Urinary bladder (tissue), 4 donors: Measurements from ENCODE around the gene OIT3. TPM values are rescaled to one million over a fixed set of nuclear protein-coding genes. Genes with fewer than 3 reads are reported as not detected.
"Not testable (repeated sequence)": the region's sequence is repeated elsewhere in the genome, so short reads cannot be mapped to it uniquely, and the experiment has no call there.

Source experiments
- DNase-seq: peaks from one replicate; pipeline ENCODE4 v3.0.0-alpha.2; 2015; ENCODE audit errors: extremely low spot score
- H3K27ac ChIP-seq: one replicate; pipeline ENCODE4 v1.5.1; 2013; ENCODE audit warnings: low read depth, mild to moderate bottlenecking, moderate library complexity
- H3K36me3 ChIP-seq: one replicate; pipeline ENCODE4 v1.6.1; 2013; ENCODE audit warnings: mild to moderate bottlenecking, moderate library complexity; ENCODE audit not compliant: insufficient read depth
- H3K4me1 ChIP-seq: one replicate; pipeline ENCODE4 v1.6.1; 2013; ENCODE audit warnings: mild to moderate bottlenecking, moderate library complexity; ENCODE audit not compliant: insufficient read depth
- H3K4me3 ChIP-seq: one replicate; pipeline ENCODE4 v1.5.1; 2013; ENCODE audit warnings: low read depth, low read length
- WGBS: extraction: QIAGEN DNeasy Blood & Tissue Kit; methylation state at CpG from one replicate; pipeline ENCODE4 v1.1.7; 2013; 5-methylcytosine and 5-hydroxymethylcytosine counted together
- polyA plus RNA-seq: library from polyadenylated mRNA; stranded (reverse); fragments of 200-250 nt; gene quantifications from one replicate; pipeline ENCODE4 v1.2.3, GENCODE V29; 2013
- total RNA-seq: library from RNA; depleted of rRNA; stranded (reverse); fragments of >200 nt; gene quantifications from one replicate; pipeline ENCODE4 v1.2.3, GENCODE V29; 2014
- donor health status: healthy with polysubstance abuse.
- donor health status: healthy.

OIT3 gene
- total and polyA plus RNA-seq, 2 donors: 0.08 to 2.3 TPM

DNA sequence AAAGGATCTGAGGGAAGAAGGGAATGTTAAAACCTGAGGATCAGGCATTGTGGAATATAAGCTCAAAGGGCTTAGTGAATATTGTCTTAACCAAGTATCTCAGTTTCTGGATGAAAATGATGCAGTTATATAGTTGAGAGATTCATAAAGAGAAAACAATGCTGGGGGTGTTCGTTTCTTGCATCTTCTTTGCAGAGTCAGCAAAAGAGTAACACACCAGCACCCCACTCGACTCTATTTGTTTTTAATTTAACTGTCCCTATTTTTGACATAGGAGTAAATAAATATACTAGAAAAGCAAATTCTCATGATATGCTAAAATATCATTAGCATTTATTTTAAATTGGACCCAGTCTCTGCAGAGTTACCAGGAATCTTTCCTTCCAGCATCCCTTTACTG is 7.6 kb upstream of the OIT3 start:
- Histone ChIP-seq H3K4me1 (no peaks in the 10 kb centered on the region), H3K27ac (no peak overlapping the region), H3K4me3 (no peak overlapping the region), H3K36me3 (no peaks in the 10 kb centered on the region)
- no peak for DNase-seq
- WGBS: 94% methylated on average over 2 of the region's 2 CpGs

DNA sequence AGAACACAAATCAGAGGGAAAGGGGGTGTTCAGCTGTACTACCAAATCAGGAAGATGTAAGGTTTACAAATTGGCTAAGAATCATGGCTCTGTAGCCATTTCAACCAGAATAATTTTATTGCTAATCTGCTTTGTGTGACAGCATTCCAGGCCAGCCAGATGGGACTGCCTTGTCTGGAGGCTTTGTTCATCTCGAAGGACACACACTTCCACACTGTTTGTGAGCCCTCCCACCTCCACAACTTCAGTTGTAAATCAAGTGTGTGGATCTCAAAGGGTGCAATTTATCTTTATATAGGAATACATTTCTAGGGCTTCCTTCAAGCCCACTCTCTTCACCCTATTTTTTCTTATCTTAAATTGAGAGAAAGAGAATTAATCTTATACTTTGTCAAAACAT is 6.9 kb upstream of the OIT3 start:
- Histone ChIP-seq H3K4me1 (no peaks in the 10 kb centered on the region), H3K27ac (no peak overlapping the region), H3K36me3 (no peaks in the 10 kb centered on the region), H3K4me3 (no peak overlapping the region)
- no peak for DNase-seq
- WGBS: 38% methylated on average over 1 of the region's 1 CpG

- Histone ChIP-seq H3K4me3 (no peak overlapping the region), H3K4me1 (no peaks in the 10 kb centered on the region), H3K27ac (no peak overlapping the region), H3K36me3 (no peaks in the 10 kb centered on the region)
- 58% methylated on average over 5 of the region's 5 CpGs for WGBS
- no peak for DNase-seq
These were observed 6.5 kb upstream of the OIT3 start for GRCh38 chr10:72887043-72887442.

- 75% methylated on average over 7 of the region's 7 CpGs for WGBS
- H3K4me3 ChIP-seq: no peak overlapping the region
These were observed 5.3 kb upstream of the OIT3 start for GRCh38 chr10:72888151-72888638.

DNA sequence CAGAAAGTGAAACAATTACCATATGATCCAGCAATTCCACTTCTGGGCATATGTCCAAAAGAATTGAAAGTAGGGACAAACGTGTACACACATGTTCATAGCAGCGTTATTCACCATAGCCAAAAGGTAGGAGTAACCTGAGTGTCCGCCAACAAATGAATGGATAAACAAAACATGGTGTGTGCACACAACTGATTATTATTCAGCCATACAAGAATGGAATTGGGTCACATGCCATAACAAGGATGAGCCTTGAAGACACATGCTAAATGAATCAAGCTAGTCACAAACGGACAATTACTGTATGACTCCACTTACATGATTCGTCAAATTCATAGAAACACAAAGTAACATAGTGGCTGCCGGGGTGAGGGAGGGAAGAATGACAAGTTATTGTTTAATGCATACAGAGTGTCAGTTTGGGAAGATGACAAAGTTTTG is 4.1 kb upstream of the OIT3 start:
- no peak overlapping the region for H3K4me3 ChIP-seq
- DNase-seq: no peak
- H3K27ac ChIP-seq: no peak overlapping the region
- H3K4me1 ChIP-seq: no peaks in the 10 kb centered on the region
- WGBS: 49% methylated on average over 6 of the region's 6 CpGs
- no peaks in the 10 kb centered on the region for H3K36me3 ChIP-seq

More at GRCh38 chr10:72888151-72888638, 5.3 kb upstream of the OIT3 start:
- no peak for DNase-seq
- Histone ChIP-seq H3K4me1 (no peaks in the 10 kb centered on the region), H3K36me3 (no peaks in the 10 kb centered on the region), H3K27ac (no peak overlapping the region)

DNA sequence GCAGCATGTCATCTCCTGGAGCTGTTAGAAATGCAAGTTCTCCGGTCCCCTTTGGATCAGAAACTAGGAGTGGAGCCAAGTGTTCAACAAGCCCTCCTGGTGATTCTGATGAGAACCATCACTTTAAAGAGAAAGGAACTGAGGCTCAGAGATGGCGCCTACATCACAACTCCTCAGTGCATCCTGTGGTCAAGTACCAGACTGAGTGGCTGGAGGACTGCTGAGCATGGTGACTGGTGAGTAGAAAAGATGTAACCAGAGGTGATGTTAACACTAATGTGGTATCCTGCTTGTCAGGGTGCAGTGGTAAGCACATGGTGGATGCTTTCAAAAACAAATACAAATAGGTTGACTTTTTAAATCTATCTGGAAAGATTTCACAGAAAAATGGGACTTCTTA is 3.5 kb upstream of the OIT3 start:
- H3K36me3 ChIP-seq: no peaks in the 10 kb centered on the region
- no peak overlapping the region for H3K4me3 ChIP-seq
- H3K4me1 ChIP-seq: no peaks in the 10 kb centered on the region
- no peak for DNase-seq
- WGBS: 86% methylated on average over 2 of the region's 2 CpGs
- no peak overlapping the region for H3K27ac ChIP-seq

- no peak for DNase-seq
- no peak overlapping the region for H3K27ac ChIP-seq
- H3K4me3 ChIP-seq: no peak overlapping the region
- 75% methylated on average over 11 of the region's 11 CpGs for WGBS
- no peaks in the 10 kb centered on the region for H3K4me1 ChIP-seq
- no peaks in the 10 kb centered on the region for H3K36me3 ChIP-seq
These were observed 1.8 kb downstream of the OIT3 start for GRCh38 chr10:72895236-72895850.

- no peak for DNase-seq
- Histone ChIP-seq H3K27ac (no peak overlapping the region), H3K4me3 (no peak overlapping the region), H3K4me1 (no peaks in the 10 kb centered on the region), H3K36me3 (no peaks in the 10 kb centered on the region)
- 97% methylated on average over 10 of the region's 10 CpGs for WGBS
These were observed 5.1 kb downstream of the OIT3 start for GRCh38 chr10:72898616-72899015.

- Histone ChIP-seq H3K36me3 (no peaks in the 10 kb centered on the region), H3K4me3 (no peak overlapping the region), H3K4me1 (no peaks in the 10 kb centered on the region), H3K27ac (no peak overlapping the region)
- no peak for DNase-seq
- WGBS: 96% methylated on average over 1 of the region's 1 CpG
These were observed 6.0 kb downstream of the OIT3 start for GRCh38 chr10:72899545-72899944.

DNA sequence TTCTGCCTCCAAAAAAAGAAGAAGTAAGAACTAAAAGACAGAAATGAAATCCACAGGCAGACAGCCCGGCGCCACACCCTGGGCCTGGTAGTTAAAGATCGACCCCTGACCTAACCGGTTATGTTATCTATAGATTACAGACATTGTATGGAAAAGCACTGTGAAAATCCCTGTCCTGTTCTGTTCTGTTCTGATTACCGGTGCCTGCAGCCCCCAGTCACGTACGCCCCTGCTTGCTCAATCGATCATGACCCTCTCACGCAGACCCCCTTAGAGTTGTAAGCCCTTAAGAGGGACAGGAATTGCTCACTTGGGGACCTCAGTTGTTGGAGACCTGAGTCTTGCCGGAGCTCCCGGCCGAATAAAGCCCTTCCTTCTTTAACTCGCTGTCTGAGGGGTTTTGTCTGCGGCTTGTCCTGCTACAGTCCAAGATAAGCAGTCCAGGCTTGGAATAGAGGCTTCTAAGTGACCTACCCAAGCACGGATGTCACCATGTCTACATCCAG is 10.5 kb downstream of the OIT3 start:
- H3K4me3 ChIP-seq, H3K27ac ChIP-seq, H3K4me1 ChIP-seq, DNase-seq, H3K36me3 ChIP-seq: not testable (repeated sequence)
- 90% methylated on average over 15 of the region's 15 CpGs for WGBS

DNA sequence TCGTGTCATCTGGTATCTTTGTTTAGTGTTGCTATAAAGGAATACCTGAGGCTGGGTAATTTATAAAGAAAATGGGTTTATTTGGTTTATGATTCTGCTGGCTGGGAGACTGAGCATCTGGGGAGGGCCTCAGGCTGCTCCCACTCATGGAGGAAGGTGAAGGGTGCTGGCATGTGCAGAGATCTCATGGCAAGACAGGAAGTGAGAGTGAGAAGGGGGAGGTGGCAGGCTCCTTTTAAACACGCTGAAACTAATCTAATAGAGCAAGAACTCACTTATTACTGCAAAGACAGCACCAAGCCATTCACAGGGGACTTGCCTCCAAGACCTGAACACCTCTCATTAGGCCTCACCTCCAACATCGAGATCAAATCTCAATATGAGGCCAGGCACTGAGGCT is 11.3 kb downstream of the OIT3 start:
- Histone ChIP-seq H3K27ac (no peak overlapping the region), H3K36me3 (no peaks in the 10 kb centered on the region), H3K4me1 (no peaks in the 10 kb centered on the region), H3K4me3 (no peak overlapping the region)
- 88% methylated on average over 3 of the region's 3 CpGs for WGBS
- DNase-seq: no peak

DNA sequence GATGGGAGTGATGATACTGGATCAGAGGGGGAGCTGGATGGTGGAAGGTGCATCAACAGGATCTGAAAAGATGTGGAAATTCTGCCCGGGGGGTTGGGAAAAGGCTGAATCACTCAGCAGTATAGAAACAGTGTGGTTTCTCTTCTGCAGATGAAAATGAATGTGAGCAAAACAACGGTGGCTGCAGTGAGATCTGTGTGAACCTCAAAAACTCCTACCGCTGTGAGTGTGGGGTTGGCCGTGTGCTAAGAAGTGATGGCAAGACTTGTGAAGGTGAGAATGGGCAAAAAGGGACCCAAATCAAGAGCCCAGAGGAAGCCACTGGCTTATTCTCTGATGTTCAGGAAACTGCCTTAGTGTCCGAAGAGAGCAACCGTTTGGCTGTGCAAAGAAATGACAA is 12.9 kb downstream of the OIT3 start:
- Histone ChIP-seq H3K27ac (no peak overlapping the region), H3K4me3 (no peak overlapping the region), H3K36me3 (no peaks in the 10 kb centered on the region), H3K4me1 (no peaks in the 10 kb centered on the region)
- 93% methylated on average over 6 of the region's 6 CpGs for WGBS
- no peak for DNase-seq

DNA sequence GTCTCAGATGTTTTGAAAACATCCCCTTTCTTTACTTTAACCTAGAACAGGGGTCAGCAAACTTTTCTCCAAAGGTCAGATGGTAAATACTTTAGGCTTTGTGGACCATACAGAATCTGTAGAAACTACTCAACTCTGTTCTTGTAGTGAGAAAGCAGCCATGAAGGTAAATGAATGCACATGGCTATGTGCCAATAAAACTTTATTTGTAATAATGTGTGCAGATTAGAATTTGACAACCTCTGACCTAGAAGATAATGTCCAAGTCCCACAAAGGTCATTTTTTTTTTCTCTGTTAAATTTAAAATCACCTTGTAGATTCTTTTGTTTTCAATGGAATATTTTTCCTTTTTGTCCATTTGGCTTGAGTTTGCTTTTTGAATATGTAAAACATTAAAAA is 17.2 kb downstream of the OIT3 start:
- no peak for DNase-seq
- Histone ChIP-seq H3K4me1 (no peaks in the 10 kb centered on the region), H3K36me3 (no peaks in the 10 kb centered on the region), H3K27ac (no peak overlapping the region), H3K4me3 (no peak overlapping the region)

- no peak overlapping the region for H3K27ac ChIP-seq
- 95% methylated on average over 2 of the region's 2 CpGs for WGBS
- no peak for DNase-seq
- no peak overlapping the region for H3K4me3 ChIP-seq
- H3K36me3 ChIP-seq: no peaks in the 10 kb centered on the region
- no peaks in the 10 kb centered on the region for H3K4me1 ChIP-seq
These were observed 18.2 kb downstream of the OIT3 start for GRCh38 chr10:72911758-72912157.

- WGBS: 68% methylated on average over 4 of the region's 4 CpGs
- no peak for DNase-seq
- Histone ChIP-seq H3K4me1 (no peaks in the 10 kb centered on the region), H3K4me3 (no peak overlapping the region), H3K36me3 (no peaks in the 10 kb centered on the region), H3K27ac (no peak overlapping the region)
These were observed 19.2 kb downstream of the OIT3 start for GRCh38 chr10:72912736-72913135.
